ENCODE measurements around the gene KRTAP23-1.

Gene KRTAP23-1

GRCh38 chr21:30348506-30348905 is at the start of gene KRTAP23-1:
TSS of gene KRTAP23-1 (minus strand) at chr21:30348606. CDS start at chr21:30348606, 0 bp downstream.
- no peak for DNase-seq

GRCh38 chr21:30395731-30396130 is 47.3 kb upstream of the KRTAP23-1 start, which contains the start of gene KRTAP13-1:
TSS of gene KRTAP13-1 (plus strand) at chr21:30396031. CDS start at chr21:30396087, 56 bp downstream.
- DNase-seq: no peak

- DNase-seq: no peak
Measured at GRCh38 chr21:30391492-30392025, 43.2 kb upstream of the KRTAP23-1 start.

GRCh38 chr21:30382201-30382600 is 33.8 kb upstream of the KRTAP23-1 start:
- DNase-seq: no peak

- no peak for DNase-seq
Measured at GRCh38 chr21:30372139-30372770, 23.8 kb upstream of the KRTAP23-1 start, which contains the start of gene KRTAP13-2. TSS of gene KRTAP13-2 (minus strand) at chr21:30372271. CDS start at chr21:30372213, 58 bp downstream.

GRCh38 chr21:30355906-30356305 is 7.5 kb upstream of the KRTAP23-1 start:
- no peak for DNase-seq

- no peak for DNase-seq
Measured at GRCh38 chr21:30354308-30355005, 6.1 kb upstream of the KRTAP23-1 start.

GRCh38 chr21:30351534-30351933 is 3.1 kb upstream of the KRTAP23-1 start:
- no peak for DNase-seq

GRCh38 chr21:30349572-30349971 is 1.2 kb upstream of the KRTAP23-1 start:
- DNase-seq: no peak

- DNase-seq: no peak
Measured at GRCh38 chr21:30345014-30345413, 3.4 kb downstream of the KRTAP23-1 start.

GRCh38 chr21:30340714-30341573 is 7.5 kb downstream of the KRTAP23-1 start:
- DNase-seq: no peak

GRCh38 chr21:30338717-30339116 is 9.7 kb downstream of the KRTAP23-1 start:
- no peak for DNase-seq

- DNase-seq: no peak
Measured at GRCh38 chr21:30337772-30338171, 10.6 kb downstream of the KRTAP23-1 start.

- no peak for DNase-seq
Measured at GRCh38 chr21:30337276-30337744, 11.1 kb downstream of the KRTAP23-1 start, which contains the start of gene KRTAP27-1. TSS of gene KRTAP27-1 (minus strand) at chr21:30337694. CDS start at chr21:30337668, 26 bp downstream.

GRCh38 chr21:30336596-30336995 is 11.8 kb downstream of the KRTAP23-1 start:
- no peak for DNase-seq

- DNase-seq: no peak
Measured at GRCh38 chr21:30333736-30334135, 14.7 kb downstream of the KRTAP23-1 start.

GRCh38 chr21:30332681-30333080 is 15.7 kb downstream of the KRTAP23-1 start:
- DNase-seq: no peak

- DNase-seq: no peak
Measured at GRCh38 chr21:30329203-30329875, 19.1 kb downstream of the KRTAP23-1 start.

- no peak for DNase-seq
Measured at GRCh38 chr21:30326390-30326789, 22.0 kb downstream of the KRTAP23-1 start.

- no peak for DNase-seq
Measured at GRCh38 chr21:30320215-30320614, 28.2 kb downstream of the KRTAP23-1 start, which contains the start of gene KRTAP26-1. TSS of gene KRTAP26-1 (minus strand) at chr21:30320315. CDS start at chr21:30320035, 280 bp downstream.

- no peak for DNase-seq
Measured at GRCh38 chr21:30315701-30316100, 32.7 kb downstream of the KRTAP23-1 start.

- DNase-seq: no peak
Measured at GRCh38 chr21:30306884-30307283, 41.5 kb downstream of the KRTAP23-1 start.

Measured in CD4-positive, alpha-beta T cell treated with Interleukin-15 for 1 hour (primary cell).